ENCODE data around the gene RAVER2.

Gene RAVER2

DNA sequence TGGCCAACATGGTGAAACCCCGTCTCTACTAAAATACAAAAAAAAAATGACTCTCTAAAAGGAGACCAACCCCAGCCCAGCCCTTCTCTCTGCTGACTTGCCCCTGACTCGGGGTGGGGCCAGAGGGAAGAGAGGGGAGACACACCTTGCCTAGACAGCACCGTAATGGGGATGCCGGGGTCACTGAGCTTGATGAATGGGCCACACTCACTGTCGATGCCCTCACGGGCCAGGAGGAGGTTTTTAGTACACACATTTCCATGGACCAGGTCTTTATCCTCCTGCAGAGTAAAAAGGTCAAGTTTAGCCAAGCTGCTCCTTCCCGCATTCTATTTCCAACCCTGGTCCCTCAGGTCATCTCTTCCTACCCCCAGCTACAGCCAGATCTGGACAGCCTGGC is 99.7 kb downstream of the RAVER2 start:
- no peak overlapping the region for H3K4me3 ChIP-seq (ENCODE audit: low read depth, low read length)
- H3K79me2 ChIP-seq (ENCODE audit: control insufficient read depth, insufficient read depth, low read length, unreplicated experiment): no peaks in the 10 kb centered on the region
- peaks cover 14% of the 10 kb centered on the region for H3K4me1 ChIP-seq (ENCODE audit: control insufficient read depth, insufficient read depth, low read length, unreplicated experiment)
- no peaks in the 10 kb centered on the region for H3K27me3 ChIP-seq (ENCODE audit: insufficient read depth, low read length)
- no peak overlapping the region for H2AFZ ChIP-seq (ENCODE audit: low read length, unreplicated experiment)
- no peak overlapping the region for H3K27ac ChIP-seq (ENCODE audit: low read depth, low read length)
- peaks cover 4% of the 10 kb centered on the region; the same call in 1 of the 2 replicates for H3K36me3 ChIP-seq (ENCODE audit: insufficient read depth, low read length)

GRCh38 chr1:64845831-64846425 is 101.1 kb downstream of the RAVER2 start:
- Histone ChIP-seq H3K36me3 (ENCODE audit: insufficient read depth, low read length) (peaks cover 4% of the 10 kb centered on the region; the same call in 1 of the 2 replicates), H3K4me3 (ENCODE audit: low read depth, low read length) (no peak overlapping the region), H2AFZ (ENCODE audit: low read length, unreplicated experiment) (no peak overlapping the region), H3K4me1 (ENCODE audit: control insufficient read depth, insufficient read depth, low read length, unreplicated experiment) (peaks cover 14% of the 10 kb centered on the region), H3K27ac (ENCODE audit: low read depth, low read length) (no peak overlapping the region), H3K27me3 (ENCODE audit: insufficient read depth, low read length) (no peaks in the 10 kb centered on the region), H3K79me2 (ENCODE audit: control insufficient read depth, insufficient read depth, low read length, unreplicated experiment) (no peaks in the 10 kb centered on the region)

GRCh38 chr1:64846573-64847430 is 101.9 kb downstream of the RAVER2 start:
- H2AFZ ChIP-seq (ENCODE audit: low read length, unreplicated experiment): no peak overlapping the region
- H3K27ac ChIP-seq (ENCODE audit: low read depth, low read length): no peak overlapping the region
- H3K79me2 ChIP-seq (ENCODE audit: control insufficient read depth, insufficient read depth, low read length, unreplicated experiment): no peaks in the 10 kb centered on the region
- H3K27me3 ChIP-seq (ENCODE audit: insufficient read depth, low read length): no peaks in the 10 kb centered on the region
- peaks cover 10% of the 10 kb centered on the region for H3K4me1 ChIP-seq (ENCODE audit: control insufficient read depth, insufficient read depth, low read length, unreplicated experiment)
- H3K36me3 ChIP-seq (ENCODE audit: insufficient read depth, low read length): peaks cover 4% of the 10 kb centered on the region; the same call in 1 of the 2 replicates
- no peak overlapping the region for H3K4me3 ChIP-seq (ENCODE audit: low read depth, low read length)

DNA sequence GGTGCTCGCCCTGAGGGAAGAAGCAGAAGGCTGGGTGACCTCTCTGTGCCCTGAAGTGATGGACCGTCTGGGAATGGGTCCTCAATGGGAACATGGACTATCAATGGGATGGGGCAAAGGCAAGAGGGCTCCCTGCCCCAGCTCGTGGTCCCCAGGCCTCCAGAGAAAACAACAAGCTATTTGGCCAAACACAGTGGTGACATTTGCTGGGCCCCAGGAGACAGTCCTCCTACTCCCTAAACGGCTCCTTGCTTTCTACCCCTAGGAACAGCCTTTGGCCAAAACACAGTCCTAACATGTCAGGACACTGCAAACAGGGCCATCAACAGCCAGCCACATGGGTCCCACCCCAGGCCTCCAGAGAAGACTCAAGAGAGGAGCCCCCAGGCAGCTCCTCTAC is 102.8 kb downstream of the RAVER2 start:
- no peak overlapping the region for H3K27ac ChIP-seq (ENCODE audit: low read depth, low read length)
- peaks cover 1% of the 10 kb centered on the region for H3K4me1 ChIP-seq (ENCODE audit: control insufficient read depth, insufficient read depth, low read length, unreplicated experiment)
- H3K79me2 ChIP-seq (ENCODE audit: control insufficient read depth, insufficient read depth, low read length, unreplicated experiment): no peaks in the 10 kb centered on the region
- no peaks in the 10 kb centered on the region for H3K27me3 ChIP-seq (ENCODE audit: insufficient read depth, low read length)
- H3K4me3 ChIP-seq (ENCODE audit: low read depth, low read length): no peak overlapping the region
- peaks cover 4% of the 10 kb centered on the region; the same call in 1 of the 2 replicates for H3K36me3 ChIP-seq (ENCODE audit: insufficient read depth, low read length)
- no peak overlapping the region for H2AFZ ChIP-seq (ENCODE audit: low read length, unreplicated experiment)

DNA sequence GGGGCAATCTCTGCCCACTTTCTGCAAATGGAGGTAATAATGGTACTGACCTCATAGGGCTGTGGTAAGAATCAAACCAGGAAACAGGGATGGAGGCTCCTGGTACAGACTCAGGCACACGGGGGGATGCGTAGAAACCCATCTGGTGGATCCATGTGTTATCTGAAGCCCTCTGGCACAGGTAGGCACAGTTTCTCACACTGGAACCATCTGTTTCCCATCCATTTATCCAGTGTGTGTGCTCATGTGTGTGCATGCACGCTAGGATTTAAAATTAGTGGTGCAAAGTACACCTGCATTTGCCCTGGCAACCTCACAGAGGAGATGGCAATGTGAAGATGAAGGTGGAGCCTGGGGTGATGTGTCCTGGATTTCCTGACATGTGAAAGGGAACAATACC is 103.3 kb downstream of the RAVER2 start:
- H3K27me3 ChIP-seq (ENCODE audit: insufficient read depth, low read length): no peaks in the 10 kb centered on the region
- no peak overlapping the region for H3K27ac ChIP-seq (ENCODE audit: low read depth, low read length)
- peaks cover 4% of the 10 kb centered on the region; the same call in 1 of the 2 replicates for H3K36me3 ChIP-seq (ENCODE audit: insufficient read depth, low read length)
- H3K4me1 ChIP-seq (ENCODE audit: control insufficient read depth, insufficient read depth, low read length, unreplicated experiment): no peaks in the 10 kb centered on the region
- H2AFZ ChIP-seq (ENCODE audit: low read length, unreplicated experiment): no peak overlapping the region
- H3K79me2 ChIP-seq (ENCODE audit: control insufficient read depth, insufficient read depth, low read length, unreplicated experiment): no peaks in the 10 kb centered on the region
- H3K4me3 ChIP-seq (ENCODE audit: low read depth, low read length): no peak overlapping the region

DNA sequence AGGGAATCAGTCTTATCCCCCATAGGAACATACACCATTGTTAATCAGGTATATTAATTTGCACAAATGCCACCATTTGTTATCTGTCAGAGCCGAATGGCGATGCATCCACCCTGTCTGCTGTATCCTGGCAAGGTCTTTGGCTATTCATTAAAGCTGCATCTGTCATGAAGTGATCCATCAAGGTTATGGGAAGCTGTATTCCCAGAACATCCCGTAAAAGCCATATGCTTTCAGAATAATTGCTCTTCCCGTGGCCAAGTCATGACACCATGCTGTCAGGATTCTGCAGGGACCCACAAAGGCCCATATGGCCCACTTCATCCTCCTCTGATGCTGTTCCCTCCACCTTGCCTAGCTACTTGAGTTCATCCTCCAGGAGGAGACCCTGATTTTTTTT is 103.9 kb downstream of the RAVER2 start:
- Histone ChIP-seq H3K4me1 (ENCODE audit: control insufficient read depth, insufficient read depth, low read length, unreplicated experiment) (no peaks in the 10 kb centered on the region), H3K4me3 (ENCODE audit: low read depth, low read length) (no peak overlapping the region), H3K27ac (ENCODE audit: low read depth, low read length) (no peak overlapping the region), H3K27me3 (ENCODE audit: insufficient read depth, low read length) (no peaks in the 10 kb centered on the region), H3K36me3 (ENCODE audit: insufficient read depth, low read length) (peaks cover 4% of the 10 kb centered on the region; the same call in 1 of the 2 replicates), H3K79me2 (ENCODE audit: control insufficient read depth, insufficient read depth, low read length, unreplicated experiment) (no peaks in the 10 kb centered on the region), H2AFZ (ENCODE audit: low read length, unreplicated experiment) (no peak overlapping the region)

DNA sequence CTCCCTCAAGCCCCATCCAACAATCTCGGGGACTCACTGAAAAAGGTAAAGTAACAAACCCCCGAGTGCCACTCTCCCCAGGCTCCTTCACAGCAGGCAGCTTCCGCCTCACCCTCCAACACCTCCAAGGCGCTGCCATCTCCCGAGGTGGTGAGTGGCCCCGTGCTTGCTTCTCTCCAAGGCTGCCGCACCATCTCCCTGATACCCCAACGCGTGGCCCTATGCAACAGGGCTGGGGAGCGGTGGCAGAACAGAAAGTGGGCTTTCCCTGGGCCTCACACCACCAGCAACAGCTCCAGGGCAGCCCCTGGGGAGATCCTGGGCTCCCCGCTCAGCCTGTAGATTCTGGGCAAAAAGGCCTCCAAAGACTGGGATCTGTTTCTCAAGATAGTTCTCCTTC is 105.1 kb downstream of the RAVER2 start:
- peaks cover 8% of the 10 kb centered on the region; the same call in 1 of the 2 replicates for H3K36me3 ChIP-seq (ENCODE audit: insufficient read depth, low read length)
- no peaks in the 10 kb centered on the region for H3K27me3 ChIP-seq (ENCODE audit: insufficient read depth, low read length)
- H3K27ac ChIP-seq (ENCODE audit: low read depth, low read length): no peak overlapping the region
- no peak overlapping the region for H2AFZ ChIP-seq (ENCODE audit: low read length, unreplicated experiment)
- no peaks in the 10 kb centered on the region for H3K4me1 ChIP-seq (ENCODE audit: control insufficient read depth, insufficient read depth, low read length, unreplicated experiment)
- no peak overlapping the region for H3K4me3 ChIP-seq (ENCODE audit: low read depth, low read length)
- no peaks in the 10 kb centered on the region for H3K79me2 ChIP-seq (ENCODE audit: control insufficient read depth, insufficient read depth, low read length, unreplicated experiment)

DNA sequence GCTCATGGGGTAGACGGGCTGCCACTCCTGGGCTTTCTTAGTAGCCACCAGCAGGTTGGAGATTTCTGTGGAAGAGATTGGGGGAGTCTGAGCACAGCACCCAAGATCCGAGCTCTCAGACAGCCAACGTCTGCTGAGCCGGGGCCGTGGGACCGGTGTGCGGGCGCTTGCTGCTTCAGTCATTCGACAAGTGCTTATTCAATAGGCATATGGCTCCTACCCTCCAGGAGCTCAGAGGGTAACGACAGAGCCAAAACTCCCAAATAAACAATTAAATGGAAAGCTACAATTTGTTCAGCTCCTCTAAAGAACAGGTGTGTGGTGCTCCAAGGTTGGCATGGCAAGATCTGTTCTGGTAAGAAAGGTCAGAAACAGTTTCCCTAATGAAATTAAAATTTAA is 106.0 kb downstream of the RAVER2 start:
- Histone ChIP-seq H2AFZ (ENCODE audit: low read length, unreplicated experiment) (no peak overlapping the region), H3K4me3 (ENCODE audit: low read depth, low read length) (no peak overlapping the region), H3K27ac (ENCODE audit: low read depth, low read length) (no peak overlapping the region), H3K36me3 (ENCODE audit: insufficient read depth, low read length) (peaks cover 17% of the 10 kb centered on the region; the same call in 1 of the 2 replicates), H3K79me2 (ENCODE audit: control insufficient read depth, insufficient read depth, low read length, unreplicated experiment) (no peaks in the 10 kb centered on the region), H3K4me1 (ENCODE audit: control insufficient read depth, insufficient read depth, low read length, unreplicated experiment) (no peaks in the 10 kb centered on the region), H3K27me3 (ENCODE audit: insufficient read depth, low read length) (no peaks in the 10 kb centered on the region)

- no peak overlapping the region for H2AFZ ChIP-seq (ENCODE audit: low read length, unreplicated experiment)
- no peaks in the 10 kb centered on the region for H3K27me3 ChIP-seq (ENCODE audit: insufficient read depth, low read length)
- H3K79me2 ChIP-seq (ENCODE audit: control insufficient read depth, insufficient read depth, low read length, unreplicated experiment): no peaks in the 10 kb centered on the region
- no peaks in the 10 kb centered on the region for H3K4me1 ChIP-seq (ENCODE audit: control insufficient read depth, insufficient read depth, low read length, unreplicated experiment)
- peaks cover 23% of the 10 kb centered on the region; the same call in 1 of the 2 replicates for H3K36me3 ChIP-seq (ENCODE audit: insufficient read depth, low read length)
- H3K27ac ChIP-seq (ENCODE audit: low read depth, low read length): no peak overlapping the region
- no peak overlapping the region for H3K4me3 ChIP-seq (ENCODE audit: low read depth, low read length)
Measured at GRCh38 chr1:64851664-64852063, 106.8 kb downstream of the RAVER2 start.

DNA sequence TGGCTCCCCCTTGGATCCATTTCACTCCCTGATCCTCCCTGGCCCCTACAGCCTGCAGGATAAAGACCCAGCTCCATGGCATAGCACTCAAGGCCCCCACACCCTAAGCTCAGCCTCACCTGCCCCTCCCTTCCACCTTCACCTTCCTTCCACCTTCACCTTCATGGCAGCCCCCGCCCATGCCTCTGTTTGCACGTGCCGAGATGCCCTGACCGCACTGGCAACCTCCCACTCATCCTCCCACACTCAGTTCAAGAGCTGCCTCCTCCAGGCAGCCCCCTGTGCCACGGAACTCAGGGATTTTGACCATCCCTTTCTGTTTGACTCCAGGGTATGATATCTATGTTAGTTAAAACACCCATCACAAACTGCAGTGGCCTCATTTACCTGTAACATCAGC is 109.8 kb downstream of the RAVER2 start:
- Histone ChIP-seq H3K27ac (ENCODE audit: low read depth, low read length) (no peak overlapping the region), H3K36me3 (ENCODE audit: insufficient read depth, low read length) (peaks cover 32% of the 10 kb centered on the region; the same call in 1 of the 2 replicates), H3K27me3 (ENCODE audit: insufficient read depth, low read length) (no peaks in the 10 kb centered on the region), H2AFZ (ENCODE audit: low read length, unreplicated experiment) (no peak overlapping the region), H3K79me2 (ENCODE audit: control insufficient read depth, insufficient read depth, low read length, unreplicated experiment) (no peaks in the 10 kb centered on the region), H3K4me3 (ENCODE audit: low read depth, low read length) (no peak overlapping the region), H3K4me1 (ENCODE audit: control insufficient read depth, insufficient read depth, low read length, unreplicated experiment) (no peaks in the 10 kb centered on the region)

GRCh38 chr1:64855557-64855956 is 110.7 kb downstream of the RAVER2 start:
- Histone ChIP-seq H2AFZ (ENCODE audit: low read length, unreplicated experiment) (no peak overlapping the region), H3K27ac (ENCODE audit: low read depth, low read length) (no peak overlapping the region), H3K79me2 (ENCODE audit: control insufficient read depth, insufficient read depth, low read length, unreplicated experiment) (no peaks in the 10 kb centered on the region), H3K36me3 (ENCODE audit: insufficient read depth, low read length) (peaks cover 35% of the 10 kb centered on the region; the same call in 1 of the 2 replicates), H3K4me1 (ENCODE audit: control insufficient read depth, insufficient read depth, low read length, unreplicated experiment) (no peaks in the 10 kb centered on the region), H3K4me3 (ENCODE audit: low read depth, low read length) (no peak overlapping the region), H3K27me3 (ENCODE audit: insufficient read depth, low read length) (no peaks in the 10 kb centered on the region)

Measured in ACC112 (cell line).